Activated T-helper 9 cell treated with anti-CD3 and anti-CD28 coated beads, Interleukin-2, amount 50 U/mL, for 16 hours (primary cell): ENCODE data around the gene TDP1.
"Not testable (repeated sequence)": the region's sequence is repeated elsewhere in the genome, so short reads cannot be mapped to it uniquely, and the experiment has no call there.

Experiments
- DNase-seq: peaks from one replicate; pipeline ENCODE4 v3.0.0-alpha.2; 2020; ENCODE audit warnings: low read depth

TDP1 gene

GRCh38 chr14:89990218-89990617 lies 34.5 kb downstream of the TDP1 start:
- no peak for DNase-seq

GRCh38 chr14:89990623-89991275 lies 35.0 kb downstream of the TDP1 start:
- DNase-seq = no peak

- DNase-seq = no peak
Observed at GRCh38 chr14:89992273-89992672, 36.5 kb downstream of the TDP1 start.

- no peak for DNase-seq
Observed at GRCh38 chr14:89996963-89997362, 41.2 kb downstream of the TDP1 start.

GRCh38 chr14:90000935-90001334 lies 45.2 kb downstream of the TDP1 start:
- DNase-seq = no peak

GRCh38 chr14:90003526-90004307 lies 48.0 kb downstream of the TDP1 start:
- no peak for DNase-seq

GRCh38 chr14:90005441-90005840 lies 49.7 kb downstream of the TDP1 start:
- no peak for DNase-seq

GRCh38 chr14:90005939-90006530 lies 50.3 kb downstream of the TDP1 start:
- DNase-seq = no peak

- DNase-seq = no peak
Observed at GRCh38 chr14:90017371-90017770, 61.6 kb downstream of the TDP1 start.

GRCh38 chr14:90019824-90020523 lies 64.2 kb downstream of the TDP1 start:
- no peak for DNase-seq

GRCh38 chr14:90023176-90023896 lies 67.6 kb downstream of the TDP1 start:
- no peak for DNase-seq

- no peak for DNase-seq
Observed at GRCh38 chr14:90024910-90025309, 69.2 kb downstream of the TDP1 start.

GRCh38 chr14:90026608-90027007 lies 70.9 kb downstream of the TDP1 start:
- DNase-seq = not testable (repeated sequence)

GRCh38 chr14:90027842-90028241 lies 72.1 kb downstream of the TDP1 start:
- DNase-seq = no peak

GRCh38 chr14:90034156-90034555 lies 78.4 kb downstream of the TDP1 start:
- no peak for DNase-seq

GRCh38 chr14:90034835-90035525 lies 79.3 kb downstream of the TDP1 start:
- DNase-seq = no peak

- no peak for DNase-seq
Observed at GRCh38 chr14:90039253-90040010, 83.7 kb downstream of the TDP1 start.

- no peak for DNase-seq
Observed at GRCh38 chr14:90040411-90040810, 84.7 kb downstream of the TDP1 start.

GRCh38 chr14:90042496-90043252 lies 86.9 kb downstream of the TDP1 start:
- no peak for DNase-seq

- no peak for DNase-seq
Observed at GRCh38 chr14:90045616-90046015, 89.9 kb downstream of the TDP1 start.
